IPS DF 6.9 (cell line): ENCODE data around the gene ANKMY2.
A peak's percentile ranks its signal among the peaks of the same experiment; 100 is the strongest.

Source experiments
- DNase-seq: peaks from one replicate; pipeline ENCODE4 v3.0.0-alpha.2; 2013; ENCODE audit warnings: low read depth, low spot score
- H3K27ac ChIP-seq: one replicate; pipeline ENCODE4 v1.5.1; 2013; ENCODE audit warnings: low read length, control low read depth
- H3K27me3 ChIP-seq: 2 replicates; pipeline ENCODE4 v1.6.1; 2013; ENCODE audit warnings: mild to moderate bottlenecking, low read length; ENCODE audit not compliant: control insufficient read depth, insufficient read depth
- H3K36me3 ChIP-seq: 2 replicates; pipeline ENCODE4 v1.6.1; 2013; ENCODE audit warnings: low read length; ENCODE audit not compliant: control insufficient read depth, insufficient read depth
- H3K4me1 ChIP-seq: 2 replicates; pipeline ENCODE4 v1.6.1; 2013; ENCODE audit warnings: low read length; ENCODE audit not compliant: control insufficient read depth, insufficient read depth
- H3K4me3 ChIP-seq: 2 replicates; pipeline ENCODE4 v1.5.1; 2013; ENCODE audit warnings: mild to moderate bottlenecking, low read length
- H3K9me3 ChIP-seq: 2 replicates; pipeline ENCODE4 v1.6.1; 2013; ENCODE audit warnings: low read length, inconsistent platforms; ENCODE audit not compliant: control insufficient read depth, insufficient read depth
- WGBS: extraction: QIAGEN DNeasy Blood & Tissue Kit; methylation state at CpG from one replicate; pipeline ENCODE4 v1.1.7; 2013; ENCODE audit warnings: mixed read lengths, missing lambda C conversion rate; ENCODE audit not compliant: insufficient read length, insufficient coverage; 5-methylcytosine and 5-hydroxymethylcytosine counted together

The ANKMY2 gene

DNA sequence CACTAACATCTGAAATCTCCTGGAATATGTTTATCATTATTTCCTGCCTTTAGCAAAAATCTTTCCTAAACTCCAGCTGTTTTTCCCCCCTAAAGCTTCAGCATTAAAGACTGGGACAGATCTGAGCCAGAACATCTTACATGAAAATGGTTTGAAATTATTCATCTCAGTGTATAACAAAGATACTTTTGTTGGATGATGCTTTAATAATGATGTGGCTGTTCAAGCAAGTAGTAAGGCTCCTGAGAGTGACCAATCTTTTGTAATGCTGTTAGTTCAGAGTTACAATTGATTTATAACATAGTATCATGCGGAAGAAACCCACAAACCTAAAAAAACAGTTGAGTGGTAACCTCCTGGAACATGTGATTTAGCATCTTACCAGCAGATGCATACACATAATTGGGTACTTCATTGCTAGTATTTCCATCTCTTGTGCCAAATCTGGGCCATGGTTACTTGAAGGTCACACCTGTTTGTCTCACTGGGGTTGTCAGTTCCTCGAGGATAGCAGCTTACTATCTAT is 1.9 kb upstream of the ANKMY2 start:
- Histone ChIP-seq H3K36me3 (no peaks in the 10 kb centered on the region), H3K9me3 (no peaks in the 10 kb centered on the region), H3K4me3 (no peak overlapping the region), H3K27ac (no peak overlapping the region), H3K4me1 (no peaks in the 10 kb centered on the region), H3K27me3 (peaks cover 2% of the 10 kb centered on the region; the same call in 1 of the 2 replicates)
- no CpG with 5 or more reads among the region's 2 CpGs for WGBS
- DNase-seq: no peak

DNA sequence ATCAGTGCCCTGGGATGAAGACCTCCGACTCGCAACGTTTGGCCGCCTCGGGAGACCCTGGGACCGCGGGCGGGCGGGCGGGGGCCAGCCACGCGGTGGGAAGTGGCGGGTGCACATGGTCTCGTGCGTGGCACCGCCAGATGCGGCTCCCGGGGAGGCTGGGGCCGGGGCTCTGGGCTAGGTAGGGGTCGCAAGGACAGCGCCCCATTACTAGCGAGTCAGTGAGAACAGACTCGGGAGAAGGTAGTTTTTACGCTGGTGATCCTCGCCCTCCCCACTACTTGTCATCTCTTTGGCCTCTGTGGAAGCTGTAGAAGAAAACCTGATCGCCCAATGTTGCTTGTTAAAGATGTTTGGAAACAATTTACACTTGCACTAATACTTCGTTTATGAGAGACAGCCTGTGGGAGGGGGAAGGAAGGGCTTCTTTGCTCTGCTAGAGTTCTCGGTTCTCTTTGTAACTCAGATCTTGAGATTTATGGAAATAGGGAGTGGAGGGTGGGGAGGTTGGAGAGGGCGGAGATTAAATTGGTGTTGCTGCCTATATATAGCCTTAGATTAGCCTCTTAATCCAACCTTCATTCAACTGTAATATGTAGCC is 1.0 kb upstream of the ANKMY2 start:
- Histone ChIP-seq H3K4me3 (peak overlapping the region; percentile 76; the same call in 1 of the 2 replicates), H3K27me3 (peaks cover 2% of the 10 kb centered on the region; the same call in 1 of the 2 replicates), H3K27ac (no peak overlapping the region), H3K36me3 (no peaks in the 10 kb centered on the region), H3K4me1 (no peaks in the 10 kb centered on the region), H3K9me3 (no peaks in the 10 kb centered on the region)
- no CpG with 5 or more reads among the region's 29 CpGs for WGBS
- DNase-seq: no peak

DNA sequence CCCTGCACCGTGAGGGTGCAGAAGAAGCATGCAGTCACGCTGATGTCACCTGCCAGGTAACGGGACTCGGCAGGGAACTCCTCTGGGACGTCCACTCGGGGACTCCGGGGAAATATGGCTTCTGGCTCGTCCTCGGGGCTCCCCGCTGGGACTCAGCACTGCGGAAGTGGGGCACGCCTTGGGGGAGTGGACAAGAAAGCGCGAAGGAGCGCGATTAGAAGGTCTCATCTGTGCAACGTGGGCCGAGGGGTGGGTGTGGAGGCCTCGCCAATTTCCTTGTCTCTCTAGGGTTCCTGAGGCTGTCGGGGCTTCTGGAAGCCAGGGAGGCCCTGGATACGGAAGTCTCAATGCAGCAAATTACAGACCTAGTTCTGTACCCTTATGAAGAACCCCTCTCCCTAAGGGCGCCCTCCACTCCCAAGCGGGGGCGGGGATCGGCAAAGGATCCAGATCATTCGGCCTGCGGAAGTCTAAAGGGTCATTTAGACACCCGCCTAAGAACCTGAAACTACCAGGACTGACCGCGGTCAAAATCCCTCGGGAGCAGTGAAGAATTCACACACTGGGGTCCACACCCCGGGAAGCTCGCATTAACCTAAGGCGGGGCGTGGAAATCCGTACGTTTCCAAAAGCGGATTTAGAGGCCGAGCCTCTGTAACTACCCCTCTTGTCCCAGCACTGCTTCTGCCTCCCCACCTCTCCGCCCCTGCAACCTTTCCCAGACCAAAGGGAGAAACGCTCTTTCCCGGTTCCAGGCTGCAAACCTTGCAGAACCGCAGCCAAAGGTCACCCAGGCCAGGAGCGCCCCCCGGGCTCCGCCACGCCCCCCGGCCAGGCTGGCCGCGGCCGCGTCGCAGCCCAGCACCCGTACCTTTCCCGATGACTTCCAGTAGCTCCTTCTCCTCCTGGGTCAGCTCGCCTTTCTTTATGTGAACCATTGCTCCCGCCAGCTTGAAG is 640 bp downstream of the ANKMY2 start:
- H3K9me3 ChIP-seq: no peaks in the 10 kb centered on the region
- H3K36me3 ChIP-seq: no peaks in the 10 kb centered on the region
- H3K4me3 ChIP-seq: peak overlapping the region; percentile 96; the same call in 1 of the 2 replicates
- no peak overlapping the region for H3K27ac ChIP-seq
- WGBS: no CpG with 5 or more reads among the region's 57 CpGs
- DNase-seq: no peak
- no peaks in the 10 kb centered on the region for H3K4me1 ChIP-seq
- H3K27me3 ChIP-seq: peaks cover 2% of the 10 kb centered on the region; the same call in 1 of the 2 replicates

DNA sequence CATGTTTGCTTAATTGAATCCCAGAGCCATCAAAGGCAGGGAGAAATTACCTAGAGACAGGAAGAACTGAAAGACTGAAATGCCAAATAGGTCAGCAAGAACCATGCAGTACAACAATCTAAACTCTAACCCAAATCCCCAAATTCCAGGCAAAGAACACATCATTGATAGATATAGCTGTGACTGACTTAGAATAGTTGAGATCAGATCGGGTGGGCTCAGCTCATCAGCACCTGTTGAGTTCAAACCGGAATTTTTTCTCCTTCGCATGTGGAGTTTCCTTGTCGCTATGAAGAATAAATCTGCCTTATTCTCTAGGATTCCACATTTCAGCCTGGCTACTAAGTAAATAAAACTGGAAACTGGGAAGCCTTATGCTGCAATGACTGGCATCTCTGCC is 1.4 kb downstream of the ANKMY2 start:
- Histone ChIP-seq H3K9me3 (no peaks in the 10 kb centered on the region), H3K4me3 (peak overlapping the region; percentile 96; the same call in 1 of the 2 replicates), H3K27me3 (peaks cover 2% of the 10 kb centered on the region; the same call in 1 of the 2 replicates), H3K27ac (no peak overlapping the region), H3K36me3 (no peaks in the 10 kb centered on the region), H3K4me1 (no peaks in the 10 kb centered on the region)
- WGBS: no CpG with 5 or more reads among the region's 4 CpGs
- DNase-seq: no peak

- Histone ChIP-seq H3K27me3 (no peaks in the 10 kb centered on the region), H3K4me1 (no peaks in the 10 kb centered on the region), H3K36me3 (no peaks in the 10 kb centered on the region), H3K4me3 (no peak overlapping the region), H3K27ac (no peak overlapping the region), H3K9me3 (no peaks in the 10 kb centered on the region)
- no peak for DNase-seq
- WGBS: no CpG with 5 or more reads among the region's 7 CpGs
Measured at GRCh38 chr7:16638282-16639280, 7.0 kb downstream of the ANKMY2 start.

DNA sequence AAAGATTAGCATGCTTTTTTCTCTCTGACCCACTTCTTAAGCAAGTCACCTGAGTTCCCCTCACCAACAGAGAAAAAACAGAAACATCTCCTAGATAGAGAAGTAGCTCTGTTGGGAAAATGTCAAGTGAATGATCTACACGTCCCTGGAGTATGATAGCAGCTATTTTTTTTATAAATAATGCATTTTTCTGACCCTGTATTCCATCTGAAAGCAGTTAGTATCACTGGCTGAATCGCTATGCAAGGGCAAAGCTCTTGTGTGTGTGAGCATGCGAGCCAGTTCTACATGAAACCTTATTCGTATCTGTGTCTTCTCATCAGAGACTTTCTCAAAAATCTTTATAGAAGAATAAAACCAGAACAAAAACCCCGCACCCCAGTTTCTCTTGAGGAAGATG is 8.2 kb downstream of the ANKMY2 start:
- Histone ChIP-seq H3K4me1 (no peaks in the 10 kb centered on the region), H3K27me3 (no peaks in the 10 kb centered on the region), H3K27ac (no peak overlapping the region), H3K9me3 (no peaks in the 10 kb centered on the region), H3K36me3 (no peaks in the 10 kb centered on the region), H3K4me3 (no peak overlapping the region)
- no CpG with 5 or more reads among the region's 5 CpGs for WGBS
- DNase-seq: no peak

DNA sequence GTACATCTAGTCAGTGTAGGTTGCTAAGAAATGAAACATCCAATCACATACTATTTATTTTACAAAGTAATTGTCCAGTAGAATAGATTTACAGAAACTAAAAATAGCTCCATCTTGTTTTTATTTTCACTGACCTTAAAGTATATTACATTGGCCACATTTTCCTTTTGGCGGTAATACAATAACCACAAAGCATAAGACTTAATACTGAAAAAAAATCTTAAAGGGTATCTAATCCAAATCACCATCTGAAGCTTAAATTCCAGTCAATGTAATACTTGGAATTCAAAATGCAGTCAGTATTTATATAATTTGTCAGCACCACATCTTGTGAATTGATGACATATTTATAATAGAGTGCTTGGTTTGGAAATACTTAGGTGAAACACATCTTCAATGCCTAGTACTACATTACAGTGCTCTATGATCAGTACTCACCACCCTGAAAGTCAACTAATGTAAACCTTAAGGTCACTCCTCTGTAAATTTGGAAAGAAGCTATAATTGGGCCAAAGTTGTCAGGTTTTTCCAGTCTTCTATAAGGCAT is 8.9 kb downstream of the ANKMY2 start:
- Histone ChIP-seq H3K9me3 (no peaks in the 10 kb centered on the region), H3K27ac (no peak overlapping the region), H3K4me1 (no peaks in the 10 kb centered on the region), H3K36me3 (no peaks in the 10 kb centered on the region), H3K4me3 (no peak overlapping the region), H3K27me3 (no peaks in the 10 kb centered on the region)
- WGBS: no CpG with 5 or more reads among the region's 1 CpG
- DNase-seq: no peak

GRCh38 chr7:16634271-16634738 is 11.2 kb downstream of the ANKMY2 start:
- no CpG with 5 or more reads among the region's 4 CpGs for WGBS
- Histone ChIP-seq H3K27ac (no peak overlapping the region), H3K36me3 (no peaks in the 10 kb centered on the region), H3K27me3 (no peaks in the 10 kb centered on the region), H3K4me1 (no peaks in the 10 kb centered on the region), H3K4me3 (no peak overlapping the region), H3K9me3 (no peaks in the 10 kb centered on the region)
- no peak for DNase-seq

DNA sequence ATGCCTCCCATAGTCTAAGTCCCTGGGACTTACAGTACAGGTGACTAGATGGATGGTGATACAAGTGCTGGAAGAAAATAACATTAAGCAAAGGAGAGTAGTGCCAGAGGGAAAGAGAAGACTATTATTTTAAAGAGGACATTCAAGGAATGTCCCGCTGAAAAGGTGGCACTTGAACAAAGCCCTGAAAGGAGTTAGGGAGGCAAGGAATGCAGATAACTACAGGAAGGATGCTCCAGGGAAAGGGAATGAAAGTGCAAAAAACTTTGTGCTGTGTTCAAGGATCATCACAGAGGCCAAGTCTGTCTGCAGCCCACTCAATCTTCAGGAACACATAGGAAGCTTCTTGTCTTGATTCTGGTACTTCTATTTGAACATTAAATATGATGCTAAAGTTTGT is 14.9 kb downstream of the ANKMY2 start:
- Histone ChIP-seq H3K4me1 (no peaks in the 10 kb centered on the region), H3K36me3 (no peaks in the 10 kb centered on the region), H3K27ac (no peak overlapping the region), H3K9me3 (no peaks in the 10 kb centered on the region), H3K27me3 (no peaks in the 10 kb centered on the region), H3K4me3 (no peak overlapping the region)
- WGBS: no CpG with 5 or more reads among the region's 1 CpG
- DNase-seq: no peak
